ENCODE results near the gene CERS6. TPM values are rescaled to one million over a fixed set of nuclear protein-coding genes. Genes with fewer than 3 reads are reported as not detected.
"Not testable (repeated sequence)": the region's sequence is repeated elsewhere in the genome, so short reads cannot be mapped to it uniquely, and the experiment has no call there.

The CERS6 gene
- total and polyA plus RNA-seq, 4 donors = 4.3 to 25.8 (median 13.6) TPM

DNA sequence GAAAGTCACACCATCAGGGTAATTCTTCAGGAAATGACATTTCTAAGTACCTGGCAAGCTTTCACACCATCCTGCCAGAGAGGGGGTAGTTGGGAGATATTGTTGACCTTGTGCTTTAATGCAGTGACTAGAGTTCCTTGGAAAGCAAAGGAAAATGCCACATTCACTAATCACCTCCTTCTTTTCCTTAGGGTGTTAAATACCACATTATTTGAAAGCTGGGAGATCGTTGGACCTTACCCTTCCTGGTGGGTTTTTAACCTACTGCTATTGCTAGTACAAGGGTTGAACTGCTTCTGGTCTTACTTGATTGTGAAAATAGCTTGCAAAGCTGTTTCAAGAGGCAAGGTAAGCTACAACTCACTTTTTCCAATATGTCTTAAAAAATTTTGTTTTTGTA lies 309.3 kb downstream of the CERS6 start:
- no peak overlapping the region for H3K27ac ChIP-seq (ENCODE audit: low read depth in 1 of 2, low read length in 1 of 2)
- TF ChIP-seq, protein P1, sequence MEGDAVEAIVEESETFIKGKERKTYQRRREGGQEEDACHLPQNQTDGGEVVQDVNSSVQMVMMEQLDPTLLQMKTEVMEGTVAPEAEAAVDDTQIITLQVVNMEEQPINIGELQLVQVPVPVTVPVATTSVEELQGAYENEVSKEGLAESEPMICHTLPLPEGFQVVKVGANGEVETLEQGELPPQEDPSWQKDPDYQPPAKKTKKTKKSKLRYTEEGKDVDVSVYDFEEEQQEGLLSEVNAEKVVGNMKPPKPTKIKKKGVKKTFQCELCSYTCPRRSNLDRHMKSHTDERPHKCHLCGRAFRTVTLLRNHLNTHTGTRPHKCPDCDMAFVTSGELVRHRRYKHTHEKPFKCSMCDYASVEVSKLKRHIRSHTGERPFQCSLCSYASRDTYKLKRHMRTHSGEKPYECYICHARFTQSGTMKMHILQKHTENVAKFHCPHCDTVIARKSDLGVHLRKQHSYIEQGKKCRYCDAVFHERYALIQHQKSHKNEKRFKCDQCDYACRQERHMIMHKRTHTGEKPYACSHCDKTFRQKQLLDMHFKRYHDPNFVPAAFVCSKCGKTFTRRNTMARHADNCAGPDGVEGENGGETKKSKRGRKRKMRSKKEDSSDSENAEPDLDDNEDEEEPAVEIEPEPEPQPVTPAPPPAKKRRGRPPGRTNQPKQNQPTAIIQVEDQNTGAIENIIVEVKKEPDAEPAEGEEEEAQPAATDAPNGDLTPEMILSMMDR (IDR thresholded peaks at IDR 0.05; ENCODE audit: control extremely low read depth, extremely low read depth) = no peak
- no peak for ATAC-seq (ENCODE audit: insufficient read depth, low FRiP score)
- no peak overlapping the region for H3K9ac ChIP-seq (ENCODE audit: insufficient read depth in 1 of 2, low read length in 2 of 2)
- no peak overlapping the region for H3K4me3 ChIP-seq
- peaks cover 2 to 5% (median 3%) of the 10 kb centered on the region in 4 donors for H3K36me3 ChIP-seq (ENCODE audit: control insufficient read depth in 4 of 4, insufficient read depth in 4 of 4, low read length in 4 of 4)
- no peak for DNase-seq
- H3K27me3 ChIP-seq (ENCODE audit: control insufficient read depth in 3 of 3, insufficient read depth in 3 of 3, low read length in 2 of 3) = no peaks in the 10 kb centered on the region
- WGBS, 2 donors = 53 to 76% methylated on average over 1 of the region's 1 CpG
- H3K9me3 ChIP-seq (ENCODE audit: control insufficient read depth in 4 of 4, insufficient read depth in 3 of 4, low read length in 3 of 4) = no peaks in the 10 kb centered on the region
- H3K4me1 ChIP-seq (ENCODE audit: control insufficient read depth in 5 of 5, insufficient read depth in 5 of 5, low read length in 5 of 5) = peaks cover 0 to 3% (median 0%) of the 10 kb centered on the region in 5 donors

DNA sequence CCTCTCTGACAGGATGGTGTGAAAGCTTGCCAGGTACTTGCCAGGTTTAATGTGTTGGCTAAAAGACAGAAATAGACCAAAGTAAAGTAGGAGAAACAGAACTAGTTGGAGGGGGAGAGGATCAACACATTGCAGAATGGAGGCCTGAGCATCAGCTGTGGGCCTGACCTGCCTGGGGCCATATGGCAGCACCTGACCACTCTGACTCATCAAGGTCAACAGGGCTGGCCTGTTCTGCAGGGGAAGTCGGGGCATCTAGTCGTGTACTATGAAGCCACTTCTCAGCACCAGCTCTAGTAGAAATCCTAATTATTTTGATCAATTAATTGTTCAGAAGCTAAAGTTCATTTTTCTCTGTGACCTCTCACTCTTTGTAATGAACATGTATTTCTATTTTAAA lies 310.5 kb downstream of the CERS6 start:
- ATAC-seq (ENCODE audit: insufficient read depth, low FRiP score) = no peak
- no peaks in the 10 kb centered on the region for H3K9me3 ChIP-seq (ENCODE audit: control insufficient read depth in 4 of 4, insufficient read depth in 3 of 4, low read length in 3 of 4)
- no peak for DNase-seq
- no peaks in the 10 kb centered on the region for H3K27me3 ChIP-seq (ENCODE audit: control insufficient read depth in 3 of 3, insufficient read depth in 3 of 3, low read length in 2 of 3)
- no peak overlapping the region for H3K4me3 ChIP-seq
- H3K36me3 ChIP-seq (ENCODE audit: control insufficient read depth in 4 of 4, insufficient read depth in 4 of 4, low read length in 4 of 4) = peaks cover 2 to 5% (median 3%) of the 10 kb centered on the region in 4 donors
- H3K4me1 ChIP-seq (ENCODE audit: control insufficient read depth in 5 of 5, insufficient read depth in 5 of 5, low read length in 5 of 5) = peaks cover 0 to 6% (median 0%) of the 10 kb centered on the region in 5 donors
- H3K27ac ChIP-seq (ENCODE audit: low read depth in 1 of 2, low read length in 1 of 2) = no peak overlapping the region
- WGBS, 2 donors = 84 to 86% methylated on average over 2 of the region's 2 CpGs
- no peak overlapping the region for H3K9ac ChIP-seq (ENCODE audit: insufficient read depth in 1 of 2, low read length in 2 of 2)
- TF ChIP-seq, protein P1 (IDR thresholded peaks at IDR 0.05; ENCODE audit: control extremely low read depth, extremely low read depth) = no peak

DNA sequence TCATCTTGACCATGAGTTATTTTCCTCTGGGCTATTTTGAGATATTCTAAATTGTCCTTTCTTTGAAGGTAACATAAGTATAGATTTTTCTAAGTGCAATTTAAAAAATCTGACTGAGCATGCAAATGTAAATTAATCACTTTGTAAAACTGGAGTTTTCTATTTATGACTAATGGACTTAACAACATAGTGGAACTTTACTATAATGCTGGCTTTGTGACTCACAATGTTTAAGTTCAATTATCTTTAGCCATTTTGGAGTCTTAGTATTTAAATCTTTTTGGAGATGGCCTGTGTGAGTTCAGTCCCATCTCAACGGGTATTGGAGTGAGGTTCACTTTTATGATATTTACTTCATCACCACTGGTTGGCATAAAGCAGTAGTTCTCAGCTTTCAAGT lies 311.2 kb downstream of the CERS6 start:
- ATAC-seq (ENCODE audit: insufficient read depth, low FRiP score) = no peak
- Histone ChIP-seq H3K4me1 (ENCODE audit: control insufficient read depth in 5 of 5, insufficient read depth in 5 of 5, low read length in 5 of 5) (peaks cover 0 to 6% (median 0%) of the 10 kb centered on the region in 5 donors), H3K27ac (ENCODE audit: low read depth in 1 of 2, low read length in 1 of 2) (no peak overlapping the region), H3K9me3 (ENCODE audit: control insufficient read depth in 4 of 4, insufficient read depth in 3 of 4, low read length in 3 of 4) (no peaks in the 10 kb centered on the region), H3K4me3 (no peak overlapping the region), H3K36me3 (ENCODE audit: control insufficient read depth in 4 of 4, insufficient read depth in 4 of 4, low read length in 4 of 4) (peaks cover 2 to 5% (median 3%) of the 10 kb centered on the region in 4 donors), H3K9ac (ENCODE audit: insufficient read depth in 1 of 2, low read length in 2 of 2) (no peak overlapping the region), H3K27me3 (ENCODE audit: control insufficient read depth in 3 of 3, insufficient read depth in 3 of 3, low read length in 2 of 3) (no peaks in the 10 kb centered on the region)
- WGBS, 2 donors = 66 to 86% methylated on average over 1 of the region's 1 CpG
- no peak for DNase-seq
- TF ChIP-seq, protein P1 (IDR thresholded peaks at IDR 0.05; ENCODE audit: control extremely low read depth, extremely low read depth) = no peak

DNA sequence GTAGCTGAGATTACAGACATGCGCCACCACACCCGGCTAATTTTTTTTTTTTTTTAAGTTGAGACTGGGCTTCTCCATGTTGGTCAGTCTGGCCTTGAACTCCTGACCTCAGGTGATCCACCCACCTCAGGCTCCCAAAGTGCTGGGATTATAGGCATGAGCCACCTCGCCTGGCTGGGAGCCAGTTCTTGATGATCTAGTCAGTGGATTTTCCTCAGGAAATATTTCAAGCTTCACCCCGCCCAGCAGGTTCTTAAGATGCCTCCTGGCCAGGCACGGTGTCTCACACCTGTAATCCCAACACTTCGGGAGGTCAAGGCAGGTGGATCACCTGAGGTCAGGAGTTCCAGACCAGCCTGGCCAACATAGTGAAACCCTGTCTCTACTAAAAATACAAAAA lies 312.3 kb downstream of the CERS6 start:
- H3K4me3 ChIP-seq; H3K36me3 ChIP-seq (ENCODE audit: control insufficient read depth in 4 of 4, insufficient read depth in 4 of 4, low read length in 4 of 4); ATAC-seq (ENCODE audit: insufficient read depth, low FRiP score); H3K27me3 ChIP-seq (ENCODE audit: control insufficient read depth in 3 of 3, insufficient read depth in 3 of 3, low read length in 2 of 3); H3K27ac ChIP-seq (ENCODE audit: low read depth in 1 of 2, low read length in 1 of 2); H3K4me1 ChIP-seq (ENCODE audit: control insufficient read depth in 5 of 5, insufficient read depth in 5 of 5, low read length in 5 of 5); H3K9ac ChIP-seq (ENCODE audit: insufficient read depth in 1 of 2, low read length in 2 of 2); DNase-seq; H3K9me3 ChIP-seq (ENCODE audit: control insufficient read depth in 4 of 4, insufficient read depth in 3 of 4, low read length in 3 of 4): not testable (repeated sequence)
- 93 to 97% methylated on average over 6 of the region's 6 CpGs for WGBS, 2 donors

All from lung (tissue), 12 donors.